Common myeloid progenitor, CD34-positive (primary cell): ENCODE measurements around the gene CMTM4.

Experiments
- CTCF ChIA-PET: fragments of 350-600 bp; sonication (Branson Sonifier 250); formaldehyde crosslinking; loops from one replicate; lab custom pipeline; 2021; ENCODE audit warnings: antibody characterized with exemption; lab: Charles Lee
- POLR2A ChIA-PET: fragments of 350-600 bp; sonication (Branson Sonifier 250); formaldehyde crosslinking; loops from one replicate; lab custom pipeline; 2021; ENCODE audit warnings: antibody characterized with exemption; lab: Charles Lee
- DNase-seq, 3 donors: peaks; one replicate each; pipeline versions ENCODE4 v3.0.0 to v3.0.0-alpha.2; 2013
- H3K27ac ChIP-seq, 2 experiments: 1 replicate in 1 of 2; 2 replicates in 1 of 2; pipeline ENCODE4 v1.7.0; 2013; ENCODE audit warnings: inconsistent platforms in 2 of 2, low read length in 2 of 2, mild to moderate bottlenecking in 2 of 2, low read depth in 1 of 2, moderate library complexity in 1 of 2; ENCODE audit not compliant: severe bottlenecking in 2 of 2, insufficient read depth in 1 of 2, poor library complexity in 1 of 2
- H3K27me3 ChIP-seq, 5 experiments: replicated peaks in 2 of 5; 1 replicate in 3 of 5; 2 replicates in 2 of 5; pipeline versions ENCODE4 v1.6.1 to v1.7.0; 2013; ENCODE audit warnings: low read length in 4 of 5, mild to moderate bottlenecking in 2 of 5, moderate library complexity in 2 of 5, inconsistent platforms in 1 of 5; ENCODE audit not compliant: insufficient read depth in 5 of 5, control insufficient read depth in 4 of 5
- H3K36me3 ChIP-seq, 4 experiments: 1 replicate in 2 of 4; 2 replicates in 2 of 4; pipeline versions ENCODE4 v1.6.1 to v1.7.0; 2013; ENCODE audit warnings: low read length in 3 of 4, control low read depth in 1 of 4, mild to moderate bottlenecking in 1 of 4; ENCODE audit not compliant: control insufficient read depth in 4 of 4, insufficient read depth in 4 of 4
- H3K4me1 ChIP-seq, 4 experiments: 1 replicate in 3 of 4; 2 replicates in 1 of 4; pipeline versions ENCODE4 v1.6.1 to v1.7.1; 2013; ENCODE audit warnings: low read length in 3 of 4, mild to moderate bottlenecking in 3 of 4, control low read depth in 1 of 4, inconsistent platforms in 1 of 4, moderate library complexity in 1 of 4; ENCODE audit not compliant: control insufficient read depth in 4 of 4, insufficient read depth in 4 of 4; ENCODE audit errors: control extremely low read depth in 1 of 4
- H3K4me3 ChIP-seq, 7 experiments: 1 replicate in 4 of 7; 2 replicates in 3 of 7; pipeline versions ENCODE4 v1.5.1 to v1.7.0; 2013; ENCODE audit warnings: mild to moderate bottlenecking in 7 of 7, low read length in 6 of 7, moderate library complexity in 6 of 7, inconsistent platforms in 2 of 7, low read depth in 2 of 7, control low read depth in 1 of 7; ENCODE audit not compliant: insufficient read depth in 4 of 7, control insufficient read depth in 1 of 7; ENCODE audit errors: extremely low read depth in 1 of 7
- H3K9me3 ChIP-seq, 5 experiments: 1 replicate in 4 of 5; 2 replicates in 1 of 5; pipeline versions ENCODE4 v1.6.1 to v1.7.1; 2013; ENCODE audit warnings: low read length in 4 of 5, mild to moderate bottlenecking in 2 of 5, inconsistent platforms in 1 of 5, low read depth in 1 of 5, moderate library complexity in 1 of 5; ENCODE audit not compliant: control insufficient read depth in 4 of 5, insufficient read depth in 2 of 5; ENCODE audit errors: control extremely low read depth in 1 of 5
- WGBS: methylation state at CpG from one replicate; pipeline ENCODE4 v1.1.5; 2013; ENCODE audit not compliant: insufficient coverage; 5-methylcytosine and 5-hydroxymethylcytosine counted together

CMTM4 gene

GRCh38 chr16:66656547-66656946, 40.0 kb downstream of the CMTM4 start:
- no CpG with 5 or more reads among the region's 3 CpGs for WGBS

DNA sequence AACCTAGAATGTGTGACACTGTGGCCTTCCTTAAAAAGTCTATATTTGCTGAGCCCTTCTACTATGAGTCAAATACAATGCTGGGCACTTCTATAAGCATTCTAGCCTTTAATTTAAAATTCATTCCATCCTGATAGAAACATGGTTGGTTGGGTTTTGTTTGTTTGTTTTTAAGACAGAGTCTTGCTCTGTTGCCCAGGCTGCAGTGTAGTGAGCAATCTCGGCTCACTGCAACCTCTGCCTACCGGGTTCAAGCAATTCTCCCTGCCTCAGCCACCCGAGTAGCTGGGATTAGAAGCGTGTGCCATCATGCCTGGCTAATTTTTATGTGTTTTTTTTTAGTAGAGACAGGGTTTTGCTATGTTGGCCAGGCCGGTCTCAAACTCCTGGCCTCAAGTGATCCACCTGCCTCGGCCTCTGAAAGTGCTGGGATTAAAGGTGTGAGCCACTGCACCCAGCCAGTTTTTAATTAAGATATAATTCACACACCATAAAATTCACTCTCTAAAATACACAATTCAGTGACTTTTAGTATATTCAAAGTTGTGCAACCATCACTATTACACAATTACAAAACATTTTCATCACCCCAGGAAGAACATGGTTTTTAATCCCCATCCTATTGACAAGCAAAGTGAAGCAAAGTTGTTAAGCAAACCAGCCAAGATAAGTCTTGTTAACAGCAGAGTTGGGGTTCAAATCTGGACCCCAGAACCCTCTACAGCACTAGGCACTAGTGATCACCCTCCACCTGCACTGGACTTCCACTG, 42.8 kb downstream of the CMTM4 start:
- Histone ChIP-seq H3K36me3 (no peaks in the 10 kb centered on the region), H3K27ac (no peak overlapping the region), H3K4me3 (no peak overlapping the region), H3K4me1 (peaks cover 4 to 29% (median 19%) of the 10 kb centered on the region in 4 experiments), H3K9me3 (no peaks in the 10 kb centered on the region), H3K27me3 (no peaks in the 10 kb centered on the region)
- no peak for DNase-seq
- ChIA-PET CTCF (interaction anchor here (1.0 to 4.0 kb wide), 4 partner anchors 8 to 74 kb away, joined by 3 to 51 read pairs (median 4); no protein-coding TSS in a partner anchor), POLR2A (no interaction called here)
- WGBS = 98% methylated on average over 6 of the region's 6 CpGs

More at GRCh38 chr16:66656547-66656946, 40.0 kb downstream of the CMTM4 start:
- DNase-seq = no peak
- no peak overlapping the region for H3K4me3 ChIP-seq
- H3K9me3 ChIP-seq = no peaks in the 10 kb centered on the region
- H3K36me3 ChIP-seq = no peaks in the 10 kb centered on the region
- ChIA-PET POLR2A (no interaction called here), CTCF (interaction anchor here (0.8 to 1.1 kb wide), 2 partner anchors 72 to 84 kb away, joined by 3 read pairs; no protein-coding TSS in a partner anchor)
- H3K27me3 ChIP-seq = no peaks in the 10 kb centered on the region
- H3K4me1 ChIP-seq = peaks cover 8 to 48% (median 31%) of the 10 kb centered on the region in 4 experiments
- no peak overlapping the region for H3K27ac ChIP-seq

DNA sequence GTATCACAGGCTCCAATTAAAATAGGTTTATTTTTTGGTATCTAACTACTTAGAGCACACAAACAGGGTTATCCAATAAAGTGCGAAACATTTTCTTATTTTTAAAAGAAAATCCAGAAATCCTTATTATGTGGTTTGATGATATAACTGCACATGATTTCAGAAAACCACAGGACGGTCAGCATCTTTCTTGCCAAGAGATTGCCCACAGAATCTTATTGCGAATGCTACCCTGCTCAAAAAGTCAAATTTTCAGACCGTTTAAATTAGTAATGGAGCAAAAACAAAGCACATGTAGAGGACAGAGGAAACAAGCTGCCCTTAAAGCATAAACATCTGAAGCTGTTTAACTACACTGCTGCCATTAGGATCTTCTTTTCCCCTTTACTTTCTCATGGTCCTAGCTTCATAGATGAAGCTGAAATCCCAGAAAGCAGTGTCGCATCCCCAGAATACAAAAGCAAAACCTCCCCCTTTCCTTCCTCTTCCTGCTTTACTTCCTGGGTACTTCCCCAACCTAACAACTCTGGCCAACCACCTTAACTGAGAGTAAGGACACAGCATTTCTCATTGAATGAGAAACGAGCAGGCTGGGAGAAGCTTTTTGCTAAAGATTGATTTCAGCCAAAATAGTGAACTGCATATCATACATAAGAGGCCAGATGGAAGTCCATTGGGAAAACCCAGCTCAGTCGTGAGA, 43.7 kb downstream of the CMTM4 start:
- ChIA-PET CTCF (interaction anchor here (1.0 to 4.0 kb wide), 7 partner anchors 9 to 75 kb away, joined by 3 to 51 read pairs (median 4); no protein-coding TSS in a partner anchor), POLR2A (no interaction called here)
- 95% methylated on average over 3 of the region's 7 CpGs for whole genome bisulfite sequencing
- no peak for DNase-seq
- Histone ChIP-seq H3K4me3 (no peak overlapping the region), H3K4me1 (peaks cover 4 to 20% (median 11%) of the 10 kb centered on the region in 4 experiments), H3K36me3 (no peaks in the 10 kb centered on the region), H3K9me3 (no peaks in the 10 kb centered on the region), H3K27me3 (no peaks in the 10 kb centered on the region), H3K27ac (no peak overlapping the region)

- ChIA-PET CTCF (interaction anchor here (0.7 to 4.0 kb wide), 17 partner anchors 10 to 219 kb away, joined by 3 to 51 read pairs (median 4); partner anchors contain the start of gene DYNC1LI2), POLR2A (interaction anchor here (0.6 kb wide), 3 partner anchors 48 to 1641 kb away, joined by 3 to 12 read pairs (median 3); no protein-coding TSS in a partner anchor)
- H3K36me3 ChIP-seq = no peaks in the 10 kb centered on the region
- no peaks in the 10 kb centered on the region for H3K27me3 ChIP-seq
- peaks cover 4 to 15% (median 9%) of the 10 kb centered on the region in 4 experiments for H3K4me1 ChIP-seq
- no peak overlapping the region for H3K4me3 ChIP-seq
- H3K9me3 ChIP-seq = no peaks in the 10 kb centered on the region
- no peak for DNase-seq
- WGBS = 100% methylated on average over 6 of the region's 6 CpGs
- H3K27ac ChIP-seq = no peak overlapping the region
These were observed 44.6 kb downstream of the CMTM4 start for GRCh38 chr16:66651965-66652364.

- POLR2A ChIA-PET = interaction anchor here (0.6 to 1.0 kb wide), 3 partner anchors 9 to 74 kb away, joined by 3 to 12 read pairs (median 5); no protein-coding TSS in a partner anchor
- Histone ChIP-seq H3K4me1 (peaks cover 4 to 15% (median 9%) of the 10 kb centered on the region in 4 experiments), H3K27me3 (no peaks in the 10 kb centered on the region), H3K36me3 (no peaks in the 10 kb centered on the region), H3K9me3 (no peaks in the 10 kb centered on the region), H3K4me3 (peak overlapping the region in 4 of 7 experiments; percentile 29 to 73 (median 56)), H3K27ac (no peak overlapping the region)
- DNase-seq = no peak
- 67% methylated on average over 1 of the region's 2 CpGs for WGBS
- CTCF ChIA-PET = interaction anchor here (0.5 to 4.0 kb wide), 25 partner anchors 8 to 220 kb away, joined by 3 to 51 read pairs (median 4); partner anchors contain the start of gene DYNC1LI2
These were observed 45.1 kb downstream of the CMTM4 start for GRCh38 chr16:66651474-66651765.

DNA sequence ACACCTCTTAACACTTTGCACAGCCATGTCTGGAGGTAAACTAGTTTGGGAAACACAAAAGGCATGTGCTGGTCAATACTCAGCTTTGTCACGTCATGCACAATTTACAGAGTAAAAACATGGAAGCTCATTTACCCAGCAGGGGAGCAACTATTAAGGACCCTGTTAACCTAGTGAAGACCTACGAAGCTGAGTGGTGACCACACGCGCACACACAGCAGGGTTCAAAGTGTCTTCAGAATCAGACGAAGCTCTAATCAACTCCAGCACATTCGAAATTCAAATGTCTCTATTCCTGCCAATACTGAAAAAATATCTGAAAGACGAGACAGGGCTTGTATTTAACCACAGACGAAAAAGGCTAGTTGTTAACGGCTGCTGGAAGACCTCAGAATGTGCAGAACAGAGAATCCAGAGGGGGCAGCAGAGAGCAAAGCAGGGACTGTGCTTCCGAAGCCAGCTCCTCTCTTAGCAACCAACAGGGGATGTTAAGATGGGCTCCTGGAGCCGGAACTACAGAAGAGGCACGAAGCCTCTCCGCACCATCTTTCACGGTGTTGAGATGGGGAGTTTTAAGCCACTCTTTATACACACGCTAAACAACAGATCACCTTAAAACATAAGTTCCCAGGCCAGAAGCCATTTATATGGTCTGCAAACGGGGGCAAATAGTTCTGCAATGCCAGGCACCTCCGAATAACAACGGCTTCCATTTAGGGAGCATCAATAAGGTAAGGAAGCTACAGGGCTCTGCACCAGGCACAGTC, 45.7 kb downstream of the CMTM4 start:
- 32% methylated on average over 15 of the region's 18 CpGs for WGBS
- Histone ChIP-seq H3K27ac (no peak overlapping the region), H3K9me3 (no peaks in the 10 kb centered on the region), H3K4me3 (peak overlapping the region in 4 of 7 experiments; percentile 29 to 73 (median 56)), H3K27me3 (no peaks in the 10 kb centered on the region), H3K4me1 (peaks cover 4 to 15% (median 9%) of the 10 kb centered on the region in 4 experiments), H3K36me3 (no peaks in the 10 kb centered on the region)
- CTCF ChIA-PET = interaction anchor here (0.5 to 4.0 kb wide), 31 partner anchors 8 to 267 kb away, joined by 3 to 51 read pairs (median 4); partner anchors contain the start of gene DYNC1LI2
- POLR2A ChIA-PET = interaction anchor here (0.6 to 1.0 kb wide), 2 partner anchors 10 to 49 kb away, joined by 5 to 12 read pairs; no protein-coding TSS in a partner anchor
- peak; percentile 88 to 94 (median 93) for DNase-seq
